Ovary (tissue), 9 donors: Measurements from ENCODE around the gene PCGF3. TPM values are rescaled to one million over a fixed set of nuclear protein-coding genes. Genes with fewer than 3 reads are reported as not detected.
"Not testable (repeated sequence)": the region's sequence is repeated elsewhere in the genome, so short reads cannot be mapped to it uniquely, and the experiment has no call there.

Experiments used
- DNase-seq, 5 donors: peaks; one replicate each; pipeline ENCODE4 v3.0.0-alpha.2; 2019 to 2020
- H3K27ac ChIP-seq, 2 donors: fragments of 200-600 bp; one replicate each; pipeline versions ENCODE4 v1.5.1 to v1.8.0; 2019 to 2022
- H3K27me3 ChIP-seq: fragments of 200-600 bp; one replicate; pipeline ENCODE4 v1.8.0; 2022
- H3K36me3 ChIP-seq: fragments of 200-600 bp; sonication (generic); one replicate; pipeline ENCODE4 v1.5.1; 2019
- H3K4me1 ChIP-seq: one replicate; pipeline ENCODE4 v1.8.1; 2013; ENCODE audit warnings: mild to moderate bottlenecking, moderate library complexity; ENCODE audit not compliant: insufficient read depth
- H3K4me3 ChIP-seq: fragments of 200-600 bp; sonication (generic); one replicate; pipeline ENCODE4 v1.5.1; 2017
- H3K9me3 ChIP-seq, 2 donors: fragments of 200-600 bp in 1 of 2; sonication (generic) in 1 of 2; one replicate each; pipeline versions ENCODE4 v1.5.1 to v1.8.1; 2013 to 2019; ENCODE audit warnings: mild to moderate bottlenecking in 1 of 2, moderate library complexity in 1 of 2
- EP300 ChIP-seq: sonication (generic); formaldehyde crosslinking; IDR thresholded peaks from one replicate; pipeline ENCODE4 v1.6.1; 2017; ENCODE audit warnings: antibody characterized with exemption
- POLR2A ChIP-seq: fragments of 450-650 bp; IDR thresholded peaks from one replicate; pipeline ENCODE4 v1.6.1; 2017; ENCODE audit warnings: antibody characterized with exemption, mild to moderate bottlenecking, moderate library complexity
- WGBS, 3 donors: extraction: QIAGEN DNeasy Blood & Tissue Kit in 1 of 3; methylation state at CpG; one replicate each; pipeline versions ENCODE4 v1.1.5 to v1.1.7; 2013 to 2017; 5-methylcytosine and 5-hydroxymethylcytosine counted together
- intact Hi-C, 4 donors: fragments of 100-400 bp; cut with DNase I; formaldehyde crosslinking; loops; one replicate each; pipeline versions ENCODE4 v1.11.0 to v1.15.1; 2022 to 2023
- polyA plus RNA-seq, 2 donors: library from polyadenylated mRNA; stranded (reverse); fragments of 200-250 nt in 1 of 2; fragments of 350-450 nt in 1 of 2; fragmentation: Illumina TruSeq in 1 of 2; extraction: RNeasy Lipid Tissue Mini Kit (QIAGEN cat#74804) in 1 of 2; gene quantifications; one replicate each; pipeline ENCODE4 v1.2.3, GENCODE V29; 2013 to 2014
- total RNA-seq, 7 donors: library from RNA; depleted of rRNA in 2 of 7; stranded (reverse); fragments of >200 nt in 2 of 7; fragmentation: NEBNext Ultra II Directional in 3 of 7; extraction: Animal tissue kit (Norgen Biotek cat#: 25700) in 3 of 7; gene quantifications; one replicate each; pipeline versions ENCODE4 v1.1.0 to v1.2.4, GENCODE V29; 2016 to 2023
- TF ChIP-seq, protein P1 (sequence below), 3 donors: fragments of 450-650 bp in 2 of 3; fragments of 200-600 bp in 1 of 3; IDR thresholded peaks; one replicate each; pipeline versions ENCODE4 v1.5.1 to v1.8.0; 2016 to 2022; ENCODE audit warnings: antibody characterized with exemption in 3 of 3, mild to moderate bottlenecking in 1 of 3
- donor health status: DM: no; HTN: no; CAD: no; lungs with moderate emphysema.
- donor health status: DM: no; HTN: no; CAD: no.
- donor health status: Bipolar disorder and iron deficiency.
- donor health status: DM: yes; HTN: yes; CAD: no.
- donor health status: DM: no; HTN: no; CAD: no.
- donor health status: DM: yes; HTN: yes; CAD: no.

Gene PCGF3
- total and polyA plus RNA-seq, 9 donors, result 21.7 to 51.2 (median 45.3) TPM

DNA sequence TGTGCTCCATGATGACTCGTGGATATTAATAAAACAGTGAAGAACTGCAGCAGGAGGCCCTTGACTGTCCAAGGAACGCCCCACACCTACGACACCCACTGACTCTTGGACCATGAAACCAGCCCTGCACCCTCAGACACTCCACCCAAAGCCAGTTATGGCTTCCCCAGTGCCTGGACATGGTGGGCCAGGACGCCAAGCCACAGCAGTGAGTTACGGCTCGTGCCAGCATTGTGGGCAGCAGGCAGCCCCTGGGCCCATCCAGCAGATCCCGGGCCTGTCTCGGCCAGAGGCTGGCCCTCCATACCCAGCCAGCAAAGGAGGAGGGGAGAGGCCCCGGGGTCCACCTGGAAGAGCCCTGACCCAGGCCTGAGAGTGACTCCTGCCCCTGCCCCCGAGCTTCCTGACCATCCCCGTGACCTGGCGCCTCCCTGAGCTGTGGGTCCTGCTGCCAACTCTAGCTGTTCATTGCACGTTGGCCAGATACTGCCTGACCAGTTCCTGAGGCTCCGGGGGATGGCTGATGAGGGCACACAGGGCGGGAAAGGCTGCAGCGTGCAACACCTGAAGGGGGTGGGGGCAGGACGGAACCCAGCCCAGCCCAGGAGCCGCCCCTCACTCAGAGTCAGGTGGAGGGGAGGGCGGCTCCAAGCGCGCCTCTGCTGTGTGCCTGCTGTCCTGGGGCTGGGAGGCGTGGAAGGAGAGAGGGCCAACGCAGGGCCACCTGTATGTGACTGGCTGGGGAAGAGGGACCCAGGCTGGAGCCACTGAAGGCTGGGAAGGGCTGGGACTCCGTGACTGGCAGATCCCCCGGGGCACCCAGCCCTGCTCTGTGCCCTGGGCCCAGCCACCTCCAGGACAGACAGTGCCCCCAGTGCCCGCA is 17.4 kb upstream of the PCGF3 start:
- Histone ChIP-seq H3K9me3 (no peaks in the 10 kb centered on the region), H3K27ac (no peak overlapping the region), H3K27me3 (no peaks in the 10 kb centered on the region), H3K4me1 (no peaks in the 10 kb centered on the region), H3K4me3 (peak overlapping the region; percentile 11), H3K36me3 (no peaks in the 10 kb centered on the region)
- TF ChIP-seq EP300 (no peak), POLR2A (no peak)
- TF ChIP-seq, protein P1, sequence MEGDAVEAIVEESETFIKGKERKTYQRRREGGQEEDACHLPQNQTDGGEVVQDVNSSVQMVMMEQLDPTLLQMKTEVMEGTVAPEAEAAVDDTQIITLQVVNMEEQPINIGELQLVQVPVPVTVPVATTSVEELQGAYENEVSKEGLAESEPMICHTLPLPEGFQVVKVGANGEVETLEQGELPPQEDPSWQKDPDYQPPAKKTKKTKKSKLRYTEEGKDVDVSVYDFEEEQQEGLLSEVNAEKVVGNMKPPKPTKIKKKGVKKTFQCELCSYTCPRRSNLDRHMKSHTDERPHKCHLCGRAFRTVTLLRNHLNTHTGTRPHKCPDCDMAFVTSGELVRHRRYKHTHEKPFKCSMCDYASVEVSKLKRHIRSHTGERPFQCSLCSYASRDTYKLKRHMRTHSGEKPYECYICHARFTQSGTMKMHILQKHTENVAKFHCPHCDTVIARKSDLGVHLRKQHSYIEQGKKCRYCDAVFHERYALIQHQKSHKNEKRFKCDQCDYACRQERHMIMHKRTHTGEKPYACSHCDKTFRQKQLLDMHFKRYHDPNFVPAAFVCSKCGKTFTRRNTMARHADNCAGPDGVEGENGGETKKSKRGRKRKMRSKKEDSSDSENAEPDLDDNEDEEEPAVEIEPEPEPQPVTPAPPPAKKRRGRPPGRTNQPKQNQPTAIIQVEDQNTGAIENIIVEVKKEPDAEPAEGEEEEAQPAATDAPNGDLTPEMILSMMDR (IDR thresholded peaks at IDR 0.05), result no peak
- 75 to 79% (median 79%) methylated on average over 25 to 26 of the region's 26 CpGs for WGBS, 3 donors
- peak in 1 of 5 donors; percentile 20 for DNase-seq
- intact Hi-C loops, result no loop called here

DNA sequence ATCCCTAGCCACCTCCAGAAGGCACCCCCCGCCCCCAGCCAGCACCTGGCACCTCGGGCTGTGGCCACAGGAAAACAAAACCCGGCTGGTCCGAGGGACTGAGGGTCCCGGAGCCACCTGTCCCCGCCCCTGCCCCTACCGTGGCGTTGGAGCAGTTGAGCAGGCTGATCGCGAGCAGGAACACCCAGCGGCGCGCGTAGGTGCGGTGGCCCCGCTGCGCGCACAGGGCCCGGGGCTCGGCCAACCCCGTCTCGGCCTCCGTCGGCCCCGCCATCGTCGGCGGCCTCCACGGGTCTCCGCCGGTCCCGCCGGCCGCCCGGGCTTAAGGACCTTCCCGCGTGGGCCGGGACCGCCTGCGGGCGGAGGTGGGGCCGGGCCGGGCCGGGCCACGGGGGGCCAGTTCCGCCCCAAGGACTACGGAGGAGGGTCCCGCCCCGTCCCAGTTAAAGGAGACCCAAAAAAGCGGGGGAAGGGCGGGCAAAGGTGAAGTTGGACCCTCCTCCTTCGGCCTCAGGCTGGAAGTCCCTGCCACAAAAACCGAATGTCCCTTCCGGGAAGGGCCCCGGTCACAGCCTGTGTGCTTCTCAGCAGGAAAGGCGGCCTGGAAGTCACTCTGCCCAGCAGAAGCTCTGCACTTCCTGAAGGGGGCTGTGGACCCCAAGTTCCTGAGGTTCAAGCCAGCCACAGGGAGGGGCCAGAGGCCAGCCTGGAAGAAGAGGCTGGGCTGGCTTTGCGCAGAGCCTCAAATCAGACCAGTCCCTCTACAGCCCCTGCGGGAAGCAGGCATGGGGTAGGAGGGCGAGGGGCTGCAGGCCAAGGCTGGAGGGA is 16.6 kb upstream of the PCGF3 start, which contains the start of gene SLC49A3:
TSS of gene SLC49A3 (minus strand) at position 298 of the 828 bp plus-strand sequence. CDS start at position 274, 24 bp downstream.
- DNase-seq, result peak in 2 of 5 donors; percentile 26
- no peaks in the 10 kb centered on the region for H3K4me1 ChIP-seq
- intact Hi-C loops, result no loop called here
- no peak within 1 kb of the TSS for H3K27ac ChIP-seq
- no peaks in the 10 kb centered on the region for H3K9me3 ChIP-seq
- peak within 1 kb of the TSS; percentile 11 for H3K4me3 ChIP-seq
- WGBS, 3 donors, result 13 to 15% (median 13%) methylated on average over 48 to 59 of the region's 59 CpGs
- H3K36me3 ChIP-seq, result no peaks in the 10 kb centered on the region
- no peak for TF ChIP-seq EP300
- TF ChIP-seq, protein P1 (IDR thresholded peaks at IDR 0.05), result no peak
- TF ChIP-seq POLR2A, result no peak
- H3K27me3 ChIP-seq, result no peaks in the 10 kb centered on the region

DNA sequence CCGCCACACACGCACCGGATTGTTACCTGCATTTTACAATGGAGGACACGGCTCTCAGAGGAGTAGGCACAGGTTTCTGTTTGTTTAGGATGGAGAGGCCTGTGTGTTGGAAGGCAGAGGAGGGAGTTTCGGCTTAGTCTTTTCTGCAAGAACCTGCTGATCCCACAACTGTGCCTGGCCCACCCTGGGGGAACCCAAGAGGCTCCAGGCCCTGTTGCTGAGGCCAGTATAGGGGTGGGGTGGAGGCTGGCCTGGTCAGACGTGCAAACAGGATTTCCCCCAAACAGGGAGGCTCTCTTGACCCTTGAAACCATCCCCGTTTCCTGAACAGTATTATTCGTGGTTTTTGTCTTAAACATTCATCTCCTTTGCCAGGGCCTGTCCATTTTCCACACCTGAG is 15.9 kb upstream of the PCGF3 start:
- 90 to 93% (median 91%) methylated on average over 8 of the region's 8 CpGs for WGBS, 3 donors
- Histone ChIP-seq H3K36me3 (no peaks in the 10 kb centered on the region), H3K4me1 (no peaks in the 10 kb centered on the region), H3K4me3 (no peak overlapping the region), H3K27me3 (no peaks in the 10 kb centered on the region), H3K27ac (no peak overlapping the region), H3K9me3 (no peaks in the 10 kb centered on the region)
- TF ChIP-seq EP300 (no peak), POLR2A (no peak)
- TF ChIP-seq, protein P1 (IDR thresholded peaks at IDR 0.05), result no peak
- no peak for DNase-seq
- intact Hi-C loops, result no loop called here

DNA sequence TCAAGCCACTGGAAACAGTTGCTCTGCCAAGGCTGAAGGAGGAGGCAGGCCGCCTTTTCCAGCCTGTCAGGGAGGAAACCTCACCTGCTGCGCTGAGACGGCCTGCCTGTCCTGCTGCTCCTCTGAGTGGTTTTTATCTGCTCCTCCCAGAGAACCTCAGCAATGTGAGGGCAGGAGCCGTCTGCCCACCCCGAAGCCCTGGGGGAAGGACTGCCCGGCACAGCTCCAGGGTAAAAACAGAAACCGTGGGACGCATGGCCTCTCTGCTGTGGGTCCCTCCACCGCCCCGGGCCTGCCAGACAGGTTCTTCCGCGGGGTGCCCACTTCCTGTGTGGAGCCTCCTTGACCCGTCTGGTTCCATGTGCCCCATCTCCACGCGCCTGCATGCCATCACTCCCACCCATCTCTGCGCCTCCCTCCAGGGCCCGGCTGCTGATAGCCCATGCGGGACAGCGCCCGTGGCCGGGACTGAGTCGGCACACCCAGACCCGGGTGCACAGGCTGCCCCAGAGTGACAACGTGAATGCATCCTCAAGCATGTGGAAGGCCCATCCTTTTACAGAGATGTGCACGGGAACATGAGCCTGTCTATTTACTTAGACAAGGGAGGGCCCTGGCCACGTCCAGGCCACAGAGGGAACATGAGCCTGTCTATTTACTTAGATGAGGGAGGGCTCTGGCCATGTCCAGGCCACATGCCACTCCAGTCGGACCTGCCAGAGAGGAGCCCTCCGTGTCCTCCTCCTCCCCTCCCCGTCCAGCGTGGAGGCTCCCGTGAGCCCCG is 12.7 kb upstream of the PCGF3 start:
- no peak for DNase-seq
- intact Hi-C loops, result no loop called here
- H3K27ac ChIP-seq, result no peak overlapping the region
- H3K4me3 ChIP-seq, result no peak overlapping the region
- WGBS, 3 donors, result 61 to 74% (median 63%) methylated on average over 31 to 32 of the region's 32 CpGs
- no peak for TF ChIP-seq POLR2A
- TF ChIP-seq EP300, result no peak
- TF ChIP-seq, protein P1 (IDR thresholded peaks at IDR 0.05), result no peak
- H3K27me3 ChIP-seq, result no peaks in the 10 kb centered on the region
- H3K9me3 ChIP-seq, result no peaks in the 10 kb centered on the region
- H3K36me3 ChIP-seq, result no peaks in the 10 kb centered on the region
- H3K4me1 ChIP-seq, result no peaks in the 10 kb centered on the region

DNA sequence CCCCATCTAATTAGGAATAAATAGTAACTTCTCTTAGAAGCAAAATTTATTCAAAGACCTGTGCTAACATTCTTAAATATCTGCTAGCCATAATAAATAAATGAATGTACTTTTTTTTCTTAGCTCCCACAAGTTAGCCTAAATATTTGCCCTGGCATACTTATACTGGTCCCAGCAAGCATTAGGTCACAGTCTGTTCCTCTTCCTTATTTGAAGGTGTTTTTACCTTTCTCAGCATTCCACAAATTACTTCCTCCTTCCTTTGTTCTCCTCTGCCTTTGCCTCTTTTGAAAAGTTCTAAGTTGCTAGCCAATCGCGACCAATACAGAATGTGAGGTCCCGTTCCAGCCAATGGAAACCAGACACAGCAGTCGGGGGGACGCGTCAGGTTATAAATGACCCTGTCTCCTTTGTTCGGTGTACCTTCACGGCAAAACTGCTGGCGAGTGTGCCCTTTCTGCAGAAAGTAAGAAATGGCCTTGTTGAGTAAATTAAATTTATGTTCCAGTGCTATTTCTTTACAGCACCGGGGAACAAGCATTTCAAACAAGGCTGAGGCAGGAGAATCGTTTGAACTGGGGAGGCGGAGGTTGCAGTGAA is 11.2 kb upstream of the PCGF3 start:
- H3K4me1 ChIP-seq, H3K27ac ChIP-seq, H3K36me3 ChIP-seq, H3K9me3 ChIP-seq, intact Hi-C loops, H3K4me3 ChIP-seq, H3K27me3 ChIP-seq, DNase-seq: not testable (repeated sequence)
- WGBS, 3 donors, result 84 to 85% (median 85%) methylated on average over 12 of the region's 12 CpGs
